Activated CD4-positive, CD25-positive, alpha-beta regulatory T cell treated with anti-CD3 and anti-CD28 coated beads, Interleukin-2, amount 50 U/mL, for 72 hours (primary cell): ENCODE results near the gene F3.

Experiments used
- DNase-seq: peaks from one replicate; pipeline ENCODE4 v3.0.0; 2021

Gene F3

DNA sequence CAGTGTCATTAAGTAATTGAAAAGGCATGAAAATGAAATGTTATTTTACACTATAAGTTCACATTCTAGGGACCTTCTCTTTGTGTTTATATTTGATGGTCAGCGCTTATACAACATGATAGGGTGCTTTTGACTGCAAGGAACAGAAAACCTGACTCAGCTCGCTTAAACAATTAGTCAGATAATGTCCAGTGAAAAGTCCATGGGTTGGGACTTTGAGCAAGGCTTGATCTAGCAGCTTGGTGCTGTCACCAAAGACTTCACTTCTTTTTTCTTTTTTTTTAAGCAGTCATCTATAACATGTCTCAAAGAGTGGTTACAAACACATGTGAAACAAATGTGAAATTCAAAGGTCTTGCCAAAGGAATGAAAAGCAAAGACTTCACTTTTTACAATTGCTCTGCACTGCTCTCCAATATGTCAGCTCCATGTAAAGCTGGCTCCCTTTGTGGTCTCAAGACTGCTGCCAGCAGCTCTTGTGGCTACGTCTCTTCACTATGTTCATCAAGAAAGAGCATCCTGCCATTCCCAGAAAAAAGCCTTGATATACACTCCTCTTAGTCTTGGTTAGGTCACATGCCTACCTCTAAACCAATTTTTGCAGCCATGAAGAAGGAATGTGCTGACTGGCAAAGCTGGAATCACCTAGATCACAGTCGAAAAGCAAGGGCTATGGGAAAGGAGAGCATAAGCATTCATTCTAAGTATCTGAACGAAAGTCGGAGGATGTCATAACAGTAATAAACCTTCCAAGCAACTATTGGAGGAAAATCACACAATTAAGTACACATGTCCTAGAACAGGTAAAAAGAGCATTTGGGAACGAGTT is 15.2 kb downstream of the F3 start:
- DNase-seq: no peak

- DNase-seq: no peak
Measured at GRCh38 chr1:94524531-94524930, 17.0 kb downstream of the F3 start.

DNA sequence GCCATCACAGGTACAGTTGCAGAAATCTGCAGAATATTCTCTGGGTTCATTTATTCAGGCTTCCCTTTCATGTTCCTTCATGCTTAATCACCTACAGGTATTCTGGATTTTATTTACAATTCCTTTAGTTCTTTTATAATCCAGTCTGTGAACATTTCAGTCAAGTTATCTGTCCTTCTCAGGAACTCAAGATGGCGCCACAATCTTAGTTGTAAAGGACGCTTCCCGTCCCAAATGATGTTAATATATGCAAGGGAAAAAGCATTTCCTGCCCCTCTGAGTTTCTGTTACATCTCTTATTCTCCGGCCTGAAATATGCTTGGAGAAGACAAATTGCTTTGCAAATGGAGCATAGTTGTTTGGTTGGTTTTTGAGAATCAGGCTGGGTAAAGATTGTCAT is 19.3 kb downstream of the F3 start:
- no peak for DNase-seq

GRCh38 chr1:94519351-94519750 is 22.2 kb downstream of the F3 start:
- no peak for DNase-seq

GRCh38 chr1:94515296-94515947 is 26.1 kb downstream of the F3 start:
- DNase-seq: no peak

DNA sequence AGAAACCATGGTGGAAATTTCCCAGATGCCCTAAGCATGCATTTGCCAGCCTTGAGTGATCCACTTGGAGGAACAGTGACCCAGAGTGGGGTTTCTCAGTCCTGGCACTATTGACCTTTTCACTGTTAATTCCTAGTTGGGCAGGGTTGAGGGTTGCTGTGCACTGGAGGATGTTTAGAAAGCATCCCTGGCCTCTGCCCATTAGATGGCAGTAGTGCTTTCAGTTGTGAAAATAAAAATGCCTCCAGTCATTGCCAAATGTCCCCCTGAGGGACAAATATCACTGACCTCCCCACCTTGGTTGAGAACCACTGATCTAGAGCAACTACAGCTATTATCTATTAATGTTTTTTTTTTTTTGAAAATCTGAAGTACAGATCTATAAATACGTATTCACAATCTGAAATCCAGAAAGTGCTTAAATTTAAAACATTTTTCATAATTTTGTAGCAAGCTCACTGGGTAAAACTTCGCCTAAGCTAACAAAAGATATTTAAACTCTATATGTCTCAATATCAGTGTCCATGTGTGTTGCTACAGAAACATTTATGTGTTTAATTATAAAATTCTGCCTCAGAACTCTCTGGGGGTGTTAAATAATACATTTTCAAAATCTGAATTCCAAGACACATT is 27.3 kb downstream of the F3 start:
- no peak for DNase-seq

DNA sequence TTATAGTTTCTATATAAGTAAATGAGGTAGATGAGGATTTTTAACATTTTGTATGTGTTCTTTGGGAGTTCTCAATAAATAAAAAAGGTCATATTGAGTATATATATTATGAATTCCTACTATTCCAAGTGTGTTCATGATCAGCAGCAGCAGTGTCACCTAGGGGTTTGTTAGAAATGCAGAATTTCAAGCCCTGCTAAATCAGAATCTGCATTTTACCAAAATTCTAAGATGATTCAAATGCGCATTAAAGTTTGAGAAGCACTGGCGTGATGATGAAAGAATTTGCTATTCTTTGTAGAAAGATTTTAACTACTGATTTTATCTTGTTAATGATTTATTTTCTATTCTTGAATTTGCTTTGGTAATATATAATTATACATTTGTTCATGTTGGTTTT is 28.7 kb downstream of the F3 start:
- no peak for DNase-seq

GRCh38 chr1:94504601-94505000 is 37.0 kb downstream of the F3 start:
- no peak for DNase-seq

GRCh38 chr1:94503153-94503552 is 38.4 kb downstream of the F3 start:
- no peak for DNase-seq

DNA sequence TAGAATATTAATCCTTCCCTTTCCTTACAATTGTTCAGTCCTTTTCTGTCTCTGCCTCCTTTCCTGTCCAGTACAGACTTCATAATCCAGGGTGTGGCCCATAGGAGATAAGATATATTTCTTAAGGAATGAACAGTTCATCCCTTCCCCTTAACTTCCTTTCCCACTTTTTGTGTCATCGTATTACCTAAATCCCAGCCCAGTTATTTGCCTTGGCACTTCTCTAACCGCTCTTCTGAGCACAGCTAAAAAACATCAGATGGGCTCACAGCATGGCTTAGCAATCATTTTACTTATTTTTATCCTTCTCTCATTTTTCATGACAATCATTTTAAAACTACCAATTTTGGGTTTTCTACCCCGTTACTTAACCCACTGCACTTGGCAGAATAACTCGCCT is 39.6 kb downstream of the F3 start:
- DNase-seq: no peak

DNA sequence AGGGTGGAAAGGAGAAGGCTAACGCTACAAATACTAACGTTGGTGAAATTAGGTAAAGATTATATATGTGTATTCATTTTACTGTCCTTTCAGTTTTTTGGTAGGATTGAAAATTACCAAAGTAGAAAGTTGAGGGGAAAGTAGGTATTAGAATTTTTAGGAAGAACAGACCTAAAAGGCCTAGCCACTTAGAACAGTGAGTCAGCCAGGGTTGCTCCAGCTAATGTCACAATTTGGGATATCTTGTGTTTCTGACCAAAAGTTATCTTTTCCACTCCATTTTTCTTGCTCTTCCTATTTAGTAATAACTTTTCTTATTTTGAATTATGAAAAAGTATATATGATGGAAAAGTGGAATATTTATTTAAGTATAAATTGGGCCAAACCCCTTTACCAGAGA is 40.1 kb downstream of the F3 start:
- no peak for DNase-seq

DNA sequence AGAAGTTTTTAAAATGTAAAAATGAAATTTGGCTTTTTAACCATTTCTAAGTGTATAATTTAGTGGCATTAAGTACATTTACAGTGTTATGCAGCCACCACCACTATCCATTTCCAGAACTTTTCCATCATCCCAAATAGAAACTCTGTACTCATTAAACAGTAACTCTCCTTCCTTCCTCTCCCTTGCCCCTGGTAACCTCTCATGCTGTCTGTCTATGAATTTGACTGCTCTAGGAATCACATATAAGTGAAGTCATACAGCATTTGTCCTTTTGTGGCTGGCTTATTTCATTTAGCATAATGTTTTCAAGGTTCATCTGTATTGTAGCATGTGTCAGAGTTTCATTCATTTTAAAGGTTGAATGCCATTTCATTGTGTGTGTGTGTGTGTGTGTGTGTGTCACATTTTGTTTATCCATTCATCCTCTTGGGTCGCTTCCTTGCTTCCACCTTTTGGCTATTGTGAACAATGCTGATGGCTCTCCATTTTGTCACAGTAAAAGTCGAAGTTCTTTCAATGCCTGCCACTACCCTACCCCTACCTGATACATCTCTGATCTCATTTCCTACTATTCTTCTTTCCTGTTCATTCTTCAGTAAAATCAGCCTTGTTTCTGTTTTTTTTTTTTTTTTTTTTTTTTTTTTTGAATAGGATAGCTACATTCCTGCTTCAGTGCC is 45.3 kb downstream of the F3 start:
- DNase-seq: no peak

DNA sequence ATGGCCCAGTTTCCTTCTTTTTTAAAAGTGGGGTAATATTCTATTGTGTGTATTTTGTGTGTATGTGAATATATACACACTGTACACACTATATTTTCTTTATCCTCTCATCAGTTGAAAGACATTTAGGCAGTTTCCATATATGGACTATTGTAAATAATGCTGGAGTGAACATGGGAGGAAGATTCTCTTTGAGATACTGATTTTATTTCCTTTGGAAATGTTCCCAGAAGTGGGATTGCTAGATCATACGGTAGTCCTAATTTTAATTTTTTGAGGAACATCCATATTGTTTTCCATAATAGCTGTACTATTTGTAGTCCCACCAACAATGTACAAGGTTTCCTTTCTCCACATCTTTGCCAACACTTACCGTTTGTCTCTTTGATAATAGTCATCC is 51.0 kb downstream of the F3 start:
- no peak for DNase-seq

DNA sequence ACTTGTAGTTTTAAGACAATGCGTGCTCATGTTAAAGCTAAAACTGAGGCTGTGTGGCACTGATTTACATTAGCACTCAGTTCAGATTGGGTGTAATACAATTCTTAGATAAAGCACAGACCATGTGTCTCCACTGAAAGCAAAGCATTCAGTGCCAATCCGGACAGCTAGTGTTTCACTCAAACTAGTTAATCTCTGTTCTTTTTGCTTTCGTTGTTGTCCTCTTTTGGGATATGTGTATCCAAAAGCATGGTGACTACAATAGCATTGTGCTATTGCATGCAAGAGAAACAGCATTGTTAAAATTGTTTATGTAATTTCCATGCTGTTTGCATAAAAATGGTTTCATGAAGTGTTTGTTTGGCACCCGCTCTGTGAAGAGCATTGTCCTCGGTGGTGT is 54.6 kb downstream of the F3 start:
- no peak for DNase-seq

GRCh38 chr1:94481473-94481933 is 60.1 kb downstream of the F3 start:
- DNase-seq: peak; percentile 31

DNA sequence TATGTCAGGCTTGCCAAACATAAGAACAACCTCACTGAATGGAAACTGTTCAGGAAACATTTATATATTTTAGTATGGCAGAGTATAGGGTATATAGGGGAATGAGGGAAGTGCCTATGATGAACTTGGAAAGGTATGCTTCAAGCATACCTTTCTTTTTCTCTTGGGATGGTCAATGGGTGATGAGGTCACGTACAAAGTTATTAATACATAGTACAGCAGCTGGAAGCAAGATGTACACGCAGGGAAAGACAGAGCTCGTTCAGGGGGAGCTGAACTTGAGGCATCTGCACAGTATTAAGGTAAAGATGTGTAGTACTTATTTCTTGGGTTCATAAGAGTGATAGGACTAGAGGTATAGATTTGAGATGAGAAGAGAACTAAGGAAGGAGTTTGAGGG is 61.9 kb downstream of the F3 start:
- no peak for DNase-seq
